ENCODE measurements around the gene MEGF11. TPM values are rescaled to one million over a fixed set of nuclear protein-coding genes. Genes with fewer than 3 reads are reported as not detected.

MEGF11 gene
- total RNA-seq, 1 experiment from 2014 or later: 0.09 TPM

- Mint-ChIP-seq H3K9me3 (ENCODE audit: unreplicated experiment) (no peaks in the 10 kb centered on the region), H3K36me3 (ENCODE audit: insufficient read depth, unreplicated experiment) (no peaks in the 10 kb centered on the region), H3K4me3 (ENCODE audit: unreplicated experiment) (no peak overlapping the region), H3K27me3 (ENCODE audit: insufficient read depth, unreplicated experiment) (peaks cover 43% of the 10 kb centered on the region), H3K27ac (ENCODE audit: low read depth, unreplicated experiment) (no peak overlapping the region), H3K4me1 (ENCODE audit: insufficient read depth, unreplicated experiment) (no peaks in the 10 kb centered on the region)
- DNase-seq (ENCODE audit: unreplicated experiment): no peak
- intact Hi-C loops (cut with micrococcal nuclease): no loop called here
- BruUV-seq (replicated peaks): no TSS peak
- TF ChIP-seq CTCF (IDR thresholded peaks at IDR 0.05; ENCODE audit: unreplicated experiment): no peak
- CTCF ChIA-PET: no interaction called here
- POLR2A ChIA-PET: no interaction called here
Measured at GRCh38 chr15:66078196-66078928, 175.2 kb downstream of the MEGF11 start.

GRCh38 chr15:66077320-66077663 lies 176.3 kb downstream of the MEGF11 start:
- no peaks in the 10 kb centered on the region for H3K36me3 Mint-ChIP-seq (ENCODE audit: insufficient read depth, unreplicated experiment)
- peaks cover 32% of the 10 kb centered on the region for H3K27me3 Mint-ChIP-seq (ENCODE audit: insufficient read depth, unreplicated experiment)
- no peak overlapping the region for H3K27ac Mint-ChIP-seq (ENCODE audit: low read depth, unreplicated experiment)
- ChIA-PET POLR2A (no interaction called here), CTCF (no interaction called here)
- H3K4me1 Mint-ChIP-seq (ENCODE audit: insufficient read depth, unreplicated experiment): no peaks in the 10 kb centered on the region
- intact Hi-C loops (cut with micrococcal nuclease): no loop called here
- H3K9me3 Mint-ChIP-seq (ENCODE audit: unreplicated experiment): no peaks in the 10 kb centered on the region
- no peak for TF ChIP-seq CTCF (IDR thresholded peaks at IDR 0.05; ENCODE audit: unreplicated experiment)
- no TSS peak for BruUV-seq (replicated peaks)
- DNase-seq (ENCODE audit: unreplicated experiment): no peak
- no peak overlapping the region for H3K4me3 Mint-ChIP-seq (ENCODE audit: unreplicated experiment)

GRCh38 chr15:66076591-66077319 lies 176.8 kb downstream of the MEGF11 start:
- H3K36me3 Mint-ChIP-seq (ENCODE audit: insufficient read depth, unreplicated experiment): no peaks in the 10 kb centered on the region
- no peak for DNase-seq (ENCODE audit: unreplicated experiment)
- no peaks in the 10 kb centered on the region for H3K9me3 Mint-ChIP-seq (ENCODE audit: unreplicated experiment)
- no peak for TF ChIP-seq CTCF (IDR thresholded peaks at IDR 0.05; ENCODE audit: unreplicated experiment)
- no peaks in the 10 kb centered on the region for H3K4me1 Mint-ChIP-seq (ENCODE audit: insufficient read depth, unreplicated experiment)
- H3K4me3 Mint-ChIP-seq (ENCODE audit: unreplicated experiment): no peak overlapping the region
- ChIA-PET CTCF (no interaction called here), POLR2A (no interaction called here)
- no peak overlapping the region for H3K27ac Mint-ChIP-seq (ENCODE audit: low read depth, unreplicated experiment)
- BruUV-seq (replicated peaks): no TSS peak
- intact Hi-C loops (cut with micrococcal nuclease): no loop called here
- peaks cover 31% of the 10 kb centered on the region for H3K27me3 Mint-ChIP-seq (ENCODE audit: insufficient read depth, unreplicated experiment)

- peaks cover 31% of the 10 kb centered on the region for H3K27me3 Mint-ChIP-seq (ENCODE audit: insufficient read depth, unreplicated experiment)
Measured at GRCh38 chr15:66075947-66076346, 177.6 kb downstream of the MEGF11 start.

More at GRCh38 chr15:66075947-66076346, 177.6 kb downstream of the MEGF11 start:
- ChIA-PET CTCF (interaction anchor here (0.7 kb wide), 1 partner anchor 1605 kb away, joined by 4 read pairs; no protein-coding TSS in a partner anchor), POLR2A (no interaction called here)
- Mint-ChIP-seq H3K4me3 (ENCODE audit: unreplicated experiment) (no peak overlapping the region), H3K9me3 (ENCODE audit: unreplicated experiment) (no peaks in the 10 kb centered on the region), H3K4me1 (ENCODE audit: insufficient read depth, unreplicated experiment) (no peaks in the 10 kb centered on the region), H3K36me3 (ENCODE audit: insufficient read depth, unreplicated experiment) (no peaks in the 10 kb centered on the region), H3K27ac (ENCODE audit: low read depth, unreplicated experiment) (no peak overlapping the region)
- no peak for TF ChIP-seq CTCF (IDR thresholded peaks at IDR 0.05; ENCODE audit: unreplicated experiment)
- no peak for DNase-seq (ENCODE audit: unreplicated experiment)
- no TSS peak for BruUV-seq (replicated peaks)
- intact Hi-C loops (cut with micrococcal nuclease): no loop called here
